PC-3 (cell line): ENCODE measurements around the gene CELA2B. TPM values are rescaled to one million over a fixed set of nuclear protein-coding genes. Genes with fewer than 3 reads are reported as not detected.
A peak's percentile ranks its signal among the peaks of the same experiment; 100 is the strongest.

Source experiments
- ATAC-seq: fragments of 200-7000 bp; cut with Tn5 transposase; 2 replicates; pipeline ENCODE4 v1.9.1; 2020; ENCODE audit warnings: mild to moderate bottlenecking, moderate library complexity
- BruUV-seq: library from RNA; stranded (reverse); fragments of 400-500 nt; replicated peaks from 2 replicates; lab custom pipeline; 2021; lab: Mats Ljungman, UMichigan
- CTCF ChIA-PET: fragments of 300-600 bp; sonication (Branson Sonifier 250); formaldehyde crosslinking; loops from one replicate; lab custom pipeline; 2022; ENCODE audit warnings: antibody characterized with exemption; lab: Charles Lee
- POLR2A ChIA-PET: fragments of 300-600 bp; sonication (Branson Sonifier 250); formaldehyde crosslinking; loops from one replicate; lab custom pipeline; 2022; ENCODE audit warnings: antibody characterized with exemption; ENCODE audit not compliant: unreplicated experiment; lab: Charles Lee
- DNase-seq: peaks from one replicate; pipeline ENCODE4 v3.0.0-alpha.2; 2015
- H2AFZ ChIP-seq: fragments of 300-600 bp; sonication (generic); 2 replicates; pipeline ENCODE4 v1.6.0; 2016; ENCODE audit warnings: antibody characterized with exemption, low read length
- H3F3A ChIP-seq: fragments of 300-600 bp; sonication (generic); one replicate; pipeline ENCODE4 v1.6.0; 2017; ENCODE audit warnings: antibody characterized with exemption, low read length, control low read depth, mild to moderate bottlenecking; ENCODE audit not compliant: unreplicated experiment
- H3K27ac ChIP-seq: fragments of 300-600 bp; sonication (generic); 2 replicates; pipeline ENCODE4 v1.5.1; 2016; ENCODE audit warnings: mild to moderate bottlenecking, low read length
- H3K27me3 ChIP-seq: fragments of 300-600 bp; sonication (generic); 2 replicates; pipeline ENCODE4 v1.6.1; 2016; ENCODE audit warnings: low read length, mixed read lengths
- H3K36me3 ChIP-seq: fragments of 300-600 bp; sonication (generic); 2 replicates; pipeline ENCODE4 v1.6.1; 2016; ENCODE audit warnings: low read depth, mixed run types, low read length, mixed read lengths
- H3K4me1 ChIP-seq: fragments of 300-600 bp; sonication (generic); 2 replicates; pipeline ENCODE4 v1.5.1; 2016; ENCODE audit warnings: low read length; ENCODE audit not compliant: insufficient read depth
- H3K4me2 ChIP-seq: fragments of 300-600 bp; sonication (generic); 2 replicates; pipeline ENCODE4 v1.6.0; 2016; ENCODE audit warnings: low read length
- H3K4me3 ChIP-seq: fragments of 300-600 bp; sonication (generic); 2 replicates; pipeline ENCODE4 v1.5.1; 2016; ENCODE audit warnings: mild to moderate bottlenecking, low read length, mixed read lengths
- H3K79me2 ChIP-seq: fragments of 300-600 bp; sonication (generic); 2 replicates; pipeline ENCODE4 v1.6.1; 2017; ENCODE audit warnings: low read length, mixed read lengths
- H3K9ac ChIP-seq: fragments of 300-600 bp; sonication (generic); 2 replicates; pipeline ENCODE4 v1.6.0; 2016; ENCODE audit warnings: mild to moderate bottlenecking, low read length
- H3K9me2 ChIP-seq: fragments of 300-600 bp; sonication (generic); replicated peaks from 2 replicates; pipeline ENCODE4 v1.6.1; 2016; ENCODE audit warnings: mixed run types, low read length, mixed read lengths
- H3K9me3 ChIP-seq: fragments of 300-600 bp; sonication (generic); 2 replicates; pipeline ENCODE4 v1.6.1; 2016; ENCODE audit warnings: low read length, mixed read lengths
- H4K20me1 ChIP-seq: fragments of 300-600 bp; sonication (generic); 2 replicates; pipeline ENCODE4 v1.6.1; 2016; ENCODE audit warnings: low read length, mixed read lengths
- CTCF ChIP-seq: fragments of 300-600 bp; sonication (generic); conservative IDR thresholded peaks from 2 replicates; pipeline ENCODE4 v1.5.1; 2017; ENCODE audit warnings: antibody characterized with exemption, low read depth, mild to moderate bottlenecking, low read length
- EZH2 ChIP-seq: fragments of 300-600 bp; sonication (generic); IDR thresholded peaks from one replicate; pipeline ENCODE4 v1.6.1; 2017; ENCODE audit warnings: antibody characterized with exemption, mild to moderate bottlenecking, low read length; ENCODE audit not compliant: unreplicated experiment
- EZH2phosphoT487 ChIP-seq: fragments of 300-600 bp; sonication (generic); IDR thresholded peaks from 2 replicates; pipeline ENCODE4 v1.6.1; 2018; ENCODE audit warnings: mild to moderate bottlenecking, antibody characterized with exemption, low read length, borderline replicate concordance
- intact Hi-C: fragments of 100-400 bp; cut with micrococcal nuclease; formaldehyde crosslinking; loops from 2 replicates; pipeline ENCODE4 v1.9.0; 2023
- total RNA-seq: library from RNA; depleted of rRNA; stranded (reverse); fragments of >200 nt; gene quantifications from 2 replicates; pipeline ENCODE4 v1.2.3, GENCODE V29; 2014

The CELA2B gene
- total RNA-seq, 1 experiment from 2014 or later = not detected

GRCh38 chr1:15449567-15449966 is 26.3 kb upstream of the CELA2B start:
- Histone ChIP-seq H3K4me2 (no peak overlapping the region), H3K4me1 (peaks cover 9% of the 10 kb centered on the region; the same call in 1 of the 2 replicates)
- intact Hi-C loops = no loop called here

GRCh38 chr1:15451014-15451722 is 24.7 kb upstream of the CELA2B start:
- H2AFZ ChIP-seq = no peak overlapping the region
- no peak overlapping the region for H3K9ac ChIP-seq
- H3K36me3 ChIP-seq = no peaks in the 10 kb centered on the region
- no peaks in the 10 kb centered on the region for H3K79me2 ChIP-seq
- H3F3A ChIP-seq = no peaks in the 10 kb centered on the region
- peaks cover 11% of the 10 kb centered on the region; the same call in 1 of the 2 replicates for H3K4me1 ChIP-seq
- ATAC-seq = no peak
- H3K9me3 ChIP-seq = no peaks in the 10 kb centered on the region
- BruUV-seq = no TSS peak
- intact Hi-C loops = loop anchor here (5.0 kb wide), 1 partner anchor 51 kb away; no protein-coding TSS in a partner anchor
- H3K27me3 ChIP-seq = no peaks in the 10 kb centered on the region
- no peak overlapping the region for H3K4me3 ChIP-seq
- CTCF ChIA-PET = no interaction called here
- H3K27ac ChIP-seq = no peak overlapping the region
- no peaks in the 10 kb centered on the region for H3K9me2 ChIP-seq
- H4K20me1 ChIP-seq = no peaks in the 10 kb centered on the region
- TF ChIP-seq EZH2phosphoT487 (no peak), CTCF (no peak), EZH2 (no peak)
- H3K4me2 ChIP-seq = no peak overlapping the region
- no peak for DNase-seq
- POLR2A ChIA-PET = interaction anchor here (0.6 kb wide), 1 partner anchor 179 kb away, joined by 4 read pairs; no protein-coding TSS in a partner anchor

More at GRCh38 chr1:15449567-15449966, 26.3 kb upstream of the CELA2B start:
- Histone ChIP-seq H3K9ac (no peak overlapping the region), H3K27me3 (no peaks in the 10 kb centered on the region), H3F3A (no peaks in the 10 kb centered on the region), H3K36me3 (no peaks in the 10 kb centered on the region), H2AFZ (no peak overlapping the region), H3K9me3 (no peaks in the 10 kb centered on the region), H3K27ac (no peak overlapping the region), H4K20me1 (no peaks in the 10 kb centered on the region), H3K9me2 (no peaks in the 10 kb centered on the region), H3K79me2 (no peaks in the 10 kb centered on the region), H3K4me3 (no peak overlapping the region)
- no peak for DNase-seq
- ChIA-PET POLR2A (no interaction called here), CTCF (no interaction called here)
- BruUV-seq = no TSS peak
- no peak for TF ChIP-seq CTCF
- no peak for TF ChIP-seq EZH2phosphoT487
- no peak for TF ChIP-seq EZH2
- no peak for ATAC-seq

GRCh38 chr1:15452216-15452615 is 23.7 kb upstream of the CELA2B start:
- Histone ChIP-seq H3K79me2 (no peaks in the 10 kb centered on the region), H3K4me3 (no peak overlapping the region), H3K9me2 (no peaks in the 10 kb centered on the region), H3K9me3 (no peaks in the 10 kb centered on the region), H3K36me3 (no peaks in the 10 kb centered on the region), H3K27me3 (no peaks in the 10 kb centered on the region), H4K20me1 (no peaks in the 10 kb centered on the region), H3K4me2 (no peak overlapping the region), H3K27ac (no peak overlapping the region), H3F3A (no peaks in the 10 kb centered on the region), H3K9ac (no peak overlapping the region), H3K4me1 (peaks cover 11% of the 10 kb centered on the region; the same call in 1 of the 2 replicates), H2AFZ (no peak overlapping the region)
- ATAC-seq (no peak), DNase-seq (peak; percentile 11)
- POLR2A ChIA-PET = no interaction called here
- TF ChIP-seq EZH2 (no peak), CTCF (no peak), EZH2phosphoT487 (no peak)
- CTCF ChIA-PET = no interaction called here
- no TSS peak for BruUV-seq
- intact Hi-C loops = loop anchor here (5.0 kb wide), 1 partner anchor 50 kb away; no protein-coding TSS in a partner anchor
